Measurements from ENCODE around the gene ERC2.

Gene ERC2

GRCh38 chr3:56121716-56122115 lies 346.6 kb downstream of the ERC2 start:
- DNase-seq, result no peak
- Mint-ChIP-seq H3K9me3 (no peaks in the 10 kb centered on the region), H3K36me3 (ENCODE audit: low read depth) (no peaks in the 10 kb centered on the region), H3K4me1 (no peaks in the 10 kb centered on the region), H3K27me3 (no peaks in the 10 kb centered on the region), H3K27ac (no peak overlapping the region), H3K4me3 (no peak overlapping the region)
- ATAC-seq, result no peak

- H3K27ac Mint-ChIP-seq, result no peak overlapping the region
- ATAC-seq, result no peak
- no peaks in the 10 kb centered on the region for H3K4me1 Mint-ChIP-seq
Observed at GRCh38 chr3:56119575-56120349, 348.5 kb downstream of the ERC2 start.

GRCh38 chr3:56118968-56119367 lies 349.3 kb downstream of the ERC2 start:
- H3K4me3 Mint-ChIP-seq, result no peak overlapping the region
- no peak for ATAC-seq
- no peaks in the 10 kb centered on the region for H3K36me3 Mint-ChIP-seq (ENCODE audit: low read depth)
- H3K9me3 Mint-ChIP-seq, result peaks cover 4% of the 10 kb centered on the region
- H3K27me3 Mint-ChIP-seq, result no peaks in the 10 kb centered on the region
- H3K27ac Mint-ChIP-seq, result no peak overlapping the region
- DNase-seq, result no peak
- no peaks in the 10 kb centered on the region for H3K4me1 Mint-ChIP-seq

More at GRCh38 chr3:56119575-56120349, 348.5 kb downstream of the ERC2 start:
- Mint-ChIP-seq H3K9me3 (peaks cover 4% of the 10 kb centered on the region), H3K36me3 (ENCODE audit: low read depth) (no peaks in the 10 kb centered on the region), H3K27me3 (no peaks in the 10 kb centered on the region), H3K4me3 (no peak overlapping the region)
- DNase-seq, result no peak

DNA sequence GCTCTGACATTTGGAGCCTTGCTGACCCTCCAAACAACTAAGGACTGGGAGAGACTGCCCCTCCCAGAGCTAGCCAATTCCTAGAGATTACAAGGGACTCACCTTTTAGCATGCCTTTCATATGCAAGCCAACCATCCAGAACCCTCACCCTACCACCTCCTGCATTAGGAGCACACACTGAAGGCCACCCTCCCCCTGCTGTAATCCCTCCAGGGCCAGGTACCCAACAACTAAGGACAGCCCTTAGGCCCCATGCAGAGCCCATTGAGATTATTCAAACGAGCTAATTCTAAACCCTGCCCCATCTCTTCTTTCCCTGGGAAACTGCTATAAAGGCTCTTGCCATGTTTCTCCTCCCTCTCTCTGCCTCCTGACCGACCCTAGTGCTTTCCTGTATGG lies 352.6 kb downstream of the ERC2 start:
- Mint-ChIP-seq H3K4me3 (no peak overlapping the region), H3K9me3 (peaks cover 4% of the 10 kb centered on the region), H3K27ac (no peak overlapping the region), H3K27me3 (no peaks in the 10 kb centered on the region), H3K36me3 (ENCODE audit: low read depth) (no peaks in the 10 kb centered on the region), H3K4me1 (no peaks in the 10 kb centered on the region)
- ATAC-seq, result no peak
- DNase-seq, result no peak

- ATAC-seq, result no peak
- Mint-ChIP-seq H3K9me3 (peaks cover 4% of the 10 kb centered on the region), H3K27ac (no peak overlapping the region), H3K4me3 (no peak overlapping the region), H3K4me1 (no peaks in the 10 kb centered on the region), H3K27me3 (no peaks in the 10 kb centered on the region), H3K36me3 (ENCODE audit: low read depth) (no peaks in the 10 kb centered on the region)
- no peak for DNase-seq
Observed at GRCh38 chr3:56115199-56115598, 353.1 kb downstream of the ERC2 start.

DNA sequence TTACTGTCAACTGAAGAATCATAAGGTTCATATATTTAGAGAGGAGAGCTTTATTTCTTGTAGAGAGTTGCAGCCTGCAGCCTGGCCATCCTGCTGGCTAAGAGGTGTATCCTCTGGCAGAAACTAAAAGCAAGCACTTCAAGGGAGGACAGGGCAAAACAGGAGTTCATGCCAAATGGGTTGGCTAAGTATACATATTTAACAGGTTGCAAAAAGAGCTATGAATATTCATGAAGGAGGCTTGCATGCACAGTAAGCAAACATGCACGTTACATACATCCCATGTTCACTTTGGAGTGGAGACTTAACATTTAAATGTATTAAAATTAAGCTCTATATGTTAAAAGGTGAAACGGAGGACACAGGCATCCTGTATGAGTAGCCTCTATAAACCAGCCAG lies 354.4 kb downstream of the ERC2 start:
- no peaks in the 10 kb centered on the region for H3K4me1 Mint-ChIP-seq
- ATAC-seq (no peak), DNase-seq (no peak)
- no peaks in the 10 kb centered on the region for H3K27me3 Mint-ChIP-seq
- H3K4me3 Mint-ChIP-seq, result no peak overlapping the region
- no peaks in the 10 kb centered on the region for H3K36me3 Mint-ChIP-seq (ENCODE audit: low read depth)
- H3K27ac Mint-ChIP-seq, result no peak overlapping the region
- H3K9me3 Mint-ChIP-seq, result peaks cover 4% of the 10 kb centered on the region

GRCh38 chr3:56113231-56113630 lies 355.0 kb downstream of the ERC2 start:
- no peak for DNase-seq
- Mint-ChIP-seq H3K9me3 (peaks cover 4% of the 10 kb centered on the region), H3K4me3 (no peak overlapping the region), H3K27me3 (no peaks in the 10 kb centered on the region), H3K27ac (no peak overlapping the region), H3K4me1 (no peaks in the 10 kb centered on the region), H3K36me3 (ENCODE audit: low read depth) (no peaks in the 10 kb centered on the region)
- ATAC-seq, result no peak

GRCh38 chr3:56111606-56112304 lies 356.5 kb downstream of the ERC2 start:
- Mint-ChIP-seq H3K4me3 (no peak overlapping the region), H3K27me3 (no peaks in the 10 kb centered on the region), H3K9me3 (peaks cover 4% of the 10 kb centered on the region), H3K4me1 (no peaks in the 10 kb centered on the region), H3K27ac (no peak overlapping the region), H3K36me3 (ENCODE audit: low read depth) (no peaks in the 10 kb centered on the region)
- ATAC-seq (no peak), DNase-seq (no peak)

DNA sequence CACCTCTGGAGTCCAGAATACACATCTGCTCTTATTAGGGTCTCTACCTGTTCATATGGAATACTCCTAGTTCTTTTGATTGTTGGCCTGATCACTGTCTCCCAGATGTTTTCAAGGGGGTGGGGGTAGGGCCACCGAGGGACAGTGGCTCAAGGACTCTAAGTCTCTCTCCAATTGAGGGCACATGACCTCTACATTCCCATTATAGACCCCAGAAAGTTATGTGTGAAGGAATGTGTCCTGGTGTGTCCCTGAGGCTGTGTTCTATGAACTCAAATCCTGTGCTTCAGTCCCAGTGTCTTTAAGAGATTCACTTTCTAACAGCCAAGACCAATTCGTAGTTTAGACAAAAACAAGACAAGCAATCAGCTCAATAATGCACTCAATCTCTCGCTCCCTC lies 357.4 kb downstream of the ERC2 start:
- H3K4me3 Mint-ChIP-seq, result no peak overlapping the region
- no peaks in the 10 kb centered on the region for H3K27me3 Mint-ChIP-seq
- DNase-seq (no peak), ATAC-seq (no peak)
- no peaks in the 10 kb centered on the region for H3K4me1 Mint-ChIP-seq
- no peak overlapping the region for H3K27ac Mint-ChIP-seq
- H3K9me3 Mint-ChIP-seq, result no peaks in the 10 kb centered on the region
- H3K36me3 Mint-ChIP-seq (ENCODE audit: low read depth), result no peaks in the 10 kb centered on the region

DNA sequence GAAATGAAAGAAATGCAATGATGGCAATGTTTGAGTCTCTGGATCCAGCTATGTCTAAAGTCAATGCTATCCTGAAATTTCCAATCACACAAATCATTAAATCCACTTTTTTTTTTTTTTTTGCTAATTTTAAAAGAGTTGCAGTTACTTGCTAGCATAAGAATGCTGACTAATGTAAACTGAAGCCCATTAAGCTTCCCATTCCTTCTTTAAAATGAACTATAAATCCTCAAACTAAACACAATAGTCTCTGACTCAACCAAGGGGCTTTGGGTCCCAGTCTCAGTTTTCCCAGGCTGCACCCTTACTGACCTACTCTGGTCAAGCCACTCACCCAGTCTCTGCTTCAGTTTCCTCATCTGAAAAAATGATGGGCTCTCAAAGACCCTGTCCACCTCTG lies 361.1 kb downstream of the ERC2 start:
- no peak for ATAC-seq
- DNase-seq, result no peak
- H3K27me3 Mint-ChIP-seq, result no peaks in the 10 kb centered on the region

GRCh38 chr3:56102032-56102431 lies 366.2 kb downstream of the ERC2 start:
- H3K27me3 Mint-ChIP-seq, result peaks cover 2% of the 10 kb centered on the region
- ATAC-seq, result no peak

More for the DNA sequence above, 361.1 kb downstream of the ERC2 start:
- Mint-ChIP-seq H3K36me3 (ENCODE audit: low read depth) (no peaks in the 10 kb centered on the region), H3K4me3 (no peak overlapping the region), H3K27ac (no peak overlapping the region), H3K9me3 (no peaks in the 10 kb centered on the region), H3K4me1 (no peaks in the 10 kb centered on the region)

GRCh38 chr3:56101576-56101975 lies 366.7 kb downstream of the ERC2 start:
- H3K9me3 Mint-ChIP-seq, result no peaks in the 10 kb centered on the region
- H3K27ac Mint-ChIP-seq, result no peak overlapping the region
- H3K36me3 Mint-ChIP-seq (ENCODE audit: low read depth), result no peaks in the 10 kb centered on the region
- DNase-seq (no peak), ATAC-seq (no peak)
- peaks cover 2% of the 10 kb centered on the region for H3K27me3 Mint-ChIP-seq
- no peak overlapping the region for H3K4me3 Mint-ChIP-seq
- no peaks in the 10 kb centered on the region for H3K4me1 Mint-ChIP-seq

More at GRCh38 chr3:56102032-56102431, 366.2 kb downstream of the ERC2 start:
- Mint-ChIP-seq H3K9me3 (no peaks in the 10 kb centered on the region), H3K27ac (no peak overlapping the region), H3K4me3 (no peak overlapping the region), H3K36me3 (ENCODE audit: low read depth) (no peaks in the 10 kb centered on the region), H3K4me1 (no peaks in the 10 kb centered on the region)
- no peak for DNase-seq

DNA sequence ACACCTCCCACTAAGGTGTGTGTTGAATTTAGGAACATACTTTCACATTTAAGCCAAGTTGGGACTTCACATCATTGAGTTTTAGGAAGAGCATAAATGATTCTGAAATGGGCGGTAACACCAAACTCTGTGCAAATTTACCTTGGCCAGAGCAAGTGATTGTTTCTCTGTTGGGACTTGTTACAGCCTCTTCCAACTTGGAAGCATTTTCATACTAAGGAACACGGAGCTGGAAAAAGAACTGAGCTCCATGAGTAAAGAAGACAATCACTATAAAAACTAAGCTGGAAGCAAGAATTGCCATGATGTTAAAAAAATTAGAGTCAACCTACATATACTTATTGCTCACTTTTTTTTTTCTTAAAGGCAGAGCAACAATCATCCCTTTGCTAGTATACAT lies 371.3 kb downstream of the ERC2 start:
- Mint-ChIP-seq H3K4me3 (no peak overlapping the region), H3K36me3 (ENCODE audit: low read depth) (no peaks in the 10 kb centered on the region), H3K9me3 (no peaks in the 10 kb centered on the region), H3K27ac (no peak overlapping the region), H3K27me3 (peaks cover 2% of the 10 kb centered on the region), H3K4me1 (no peaks in the 10 kb centered on the region)
- no peak for DNase-seq
- no peak for ATAC-seq

DNA sequence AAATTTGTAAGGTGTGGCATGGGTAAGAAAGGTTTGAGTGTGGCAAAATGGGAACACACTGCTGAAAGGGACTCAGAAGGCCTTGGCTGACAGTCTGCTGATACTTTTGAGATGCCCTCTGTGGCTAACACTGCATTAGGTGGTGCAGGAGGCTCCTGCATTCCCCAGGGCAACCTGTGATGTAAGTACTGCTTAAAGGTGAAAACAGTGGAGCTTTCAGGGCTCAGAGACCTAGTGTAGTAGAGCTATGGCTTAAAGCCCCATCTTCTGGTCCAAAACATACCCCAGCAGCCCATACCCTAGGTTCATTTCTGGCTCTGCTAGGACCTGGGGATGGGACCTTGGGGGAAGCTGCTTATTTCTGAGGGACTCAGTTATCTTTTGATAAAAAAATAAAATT lies 374.1 kb downstream of the ERC2 start:
- no peaks in the 10 kb centered on the region for H3K27me3 Mint-ChIP-seq
- DNase-seq, result no peak
- H3K27ac Mint-ChIP-seq, result no peak overlapping the region
- no peaks in the 10 kb centered on the region for H3K9me3 Mint-ChIP-seq
- no peaks in the 10 kb centered on the region for H3K4me1 Mint-ChIP-seq
- no peak overlapping the region for H3K4me3 Mint-ChIP-seq
- no peak for ATAC-seq
- no peaks in the 10 kb centered on the region for H3K36me3 Mint-ChIP-seq (ENCODE audit: low read depth)

DNA sequence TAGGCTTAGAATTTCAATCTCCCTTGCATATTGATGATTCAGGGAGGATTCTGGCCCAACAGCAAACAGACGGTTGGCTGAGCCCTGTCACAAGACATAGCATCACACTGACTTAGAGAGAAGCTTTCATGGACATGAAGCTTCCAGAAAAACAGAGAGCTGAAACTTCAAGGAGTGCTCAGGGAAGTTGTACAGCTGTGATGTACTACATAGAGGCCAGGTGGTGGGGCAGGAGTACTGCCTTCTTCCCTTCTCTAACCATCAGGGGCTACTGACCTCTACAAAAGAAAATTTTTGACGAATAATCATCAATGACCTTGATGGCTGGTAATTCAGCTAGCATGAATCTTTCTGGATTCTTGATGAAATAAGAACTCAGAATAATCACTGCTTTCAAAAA lies 378.5 kb downstream of the ERC2 start:
- ATAC-seq (no peak), DNase-seq (no peak)
- H3K9me3 Mint-ChIP-seq, result peaks cover 4% of the 10 kb centered on the region
- H3K4me3 Mint-ChIP-seq, result no peak overlapping the region
- no peaks in the 10 kb centered on the region for H3K36me3 Mint-ChIP-seq (ENCODE audit: low read depth)
- no peak overlapping the region for H3K27ac Mint-ChIP-seq
- H3K4me1 Mint-ChIP-seq, result no peaks in the 10 kb centered on the region
- H3K27me3 Mint-ChIP-seq, result no peaks in the 10 kb centered on the region

Measured in activated naive CD8-positive, alpha-beta T cell treated with anti-CD3 and anti-CD28 coated beads, Interleukin-2, amount 50 U/mL, for 24 hours (primary cell).